Stimulated activated CD4-positive, alpha-beta T cell treated with anti-CD3 and anti-CD28 coated beads, TNF-alpha, amount 100 ng/mL, for 24 hours (primary cell): Measurements from ENCODE around the gene RNU11.
A peak's percentile ranks its signal among the peaks of the same experiment; 100 is the strongest.
"Not testable (repeated sequence)": the region's sequence is repeated elsewhere in the genome, so short reads cannot be mapped to it uniquely, and the experiment has no call there.

Experiments
- DNase-seq, 3 experiments: peaks; one replicate each; pipeline ENCODE4 v3.0.0-alpha.2; 2020; ENCODE audit warnings: low read depth in 3 of 3

The RNU11 gene

GRCh38 chr1:28663871-28664470 is 15.6 kb downstream of the RNU11 start:
- no peak for DNase-seq

- DNase-seq: no peak
Observed at GRCh38 chr1:28666806-28667205, 18.4 kb downstream of the RNU11 start.

DNA sequence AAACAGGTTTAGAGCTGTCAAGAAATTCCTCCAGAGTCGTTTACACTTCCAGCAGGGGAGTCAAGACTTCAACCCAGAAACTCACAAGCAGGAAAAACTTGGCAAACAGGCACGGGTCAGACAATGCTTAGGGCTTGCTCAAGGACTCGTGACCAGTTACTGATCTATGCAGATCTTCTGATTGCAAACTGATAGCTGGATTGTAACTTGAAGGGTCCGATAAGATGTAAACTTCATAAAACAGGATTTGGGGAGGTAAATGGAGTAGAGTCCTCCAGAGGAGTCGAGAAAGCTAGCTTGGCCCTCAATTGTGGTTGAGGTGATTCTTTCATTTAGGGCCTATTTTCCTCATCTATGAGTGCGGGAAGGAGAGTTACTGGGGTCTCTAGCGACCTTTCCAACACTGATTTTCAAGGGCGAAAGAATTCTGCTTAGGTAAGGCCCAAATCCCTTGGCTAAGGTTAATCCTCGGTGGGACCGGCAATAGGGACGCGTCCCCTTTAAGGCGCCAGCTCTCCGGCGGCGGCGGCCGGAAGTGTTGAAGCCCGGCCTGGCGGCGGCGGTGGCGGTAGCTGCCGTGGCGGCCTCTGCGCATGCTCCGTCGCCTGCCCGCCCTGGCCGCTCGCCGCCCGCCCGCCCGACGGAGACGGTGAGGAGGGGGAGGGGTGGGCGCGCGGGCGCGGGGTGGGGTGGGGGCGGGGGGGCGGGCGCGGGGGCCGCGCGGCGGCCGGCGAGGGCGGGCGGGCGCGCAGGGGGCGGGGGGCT is 20.0 kb downstream of the RNU11 start, which contains the start of gene GMEB1:
Gene GMEB1, plus strand, starts transcription at position 594 of the 765 bp plus-strand sequence. CDS start 14,829 bp downstream, outside the sequence.
- DNase-seq: peak; percentile 66 to 84 (median 76)

DNA sequence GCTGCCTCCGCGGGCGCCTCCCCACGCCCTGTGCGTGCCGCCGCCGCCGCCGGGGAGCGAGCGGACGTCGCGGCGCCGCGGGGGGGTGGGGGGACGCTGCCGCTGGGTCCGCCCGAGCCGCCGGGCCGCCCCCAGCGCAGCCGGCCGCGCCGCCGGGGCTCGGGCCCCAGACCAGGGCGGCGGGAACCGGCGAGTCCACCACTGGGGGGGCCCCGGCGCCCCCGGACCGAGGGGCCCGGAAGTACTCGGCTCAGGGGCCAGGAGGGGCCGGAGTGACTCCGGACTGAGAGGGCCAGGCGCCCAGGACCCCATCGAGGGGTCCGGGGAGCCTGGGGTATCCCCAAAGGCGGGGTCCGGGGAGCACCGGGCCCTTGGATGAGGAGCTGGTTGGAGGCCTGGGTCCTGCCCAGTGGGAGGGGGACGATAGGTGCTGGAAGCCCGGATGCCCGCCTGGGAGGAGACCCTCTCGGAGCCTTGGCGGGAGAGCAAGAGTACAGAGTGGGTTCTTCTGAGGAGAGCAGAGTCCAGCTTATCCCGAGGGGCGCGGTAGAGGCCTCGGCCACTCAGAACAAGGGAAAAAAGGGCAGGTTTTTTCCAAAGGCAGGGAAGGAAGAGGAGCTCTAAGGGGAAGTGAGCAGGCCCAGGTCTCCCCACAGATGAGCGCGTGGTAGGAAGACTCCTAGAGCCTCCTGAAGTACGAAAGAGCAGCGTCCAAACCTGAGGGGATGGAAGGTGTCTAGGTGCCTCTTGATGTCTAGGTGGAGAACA is 20.7 kb downstream of the RNU11 start:
- peak; percentile 19 to 34 (median 22) for DNase-seq

DNA sequence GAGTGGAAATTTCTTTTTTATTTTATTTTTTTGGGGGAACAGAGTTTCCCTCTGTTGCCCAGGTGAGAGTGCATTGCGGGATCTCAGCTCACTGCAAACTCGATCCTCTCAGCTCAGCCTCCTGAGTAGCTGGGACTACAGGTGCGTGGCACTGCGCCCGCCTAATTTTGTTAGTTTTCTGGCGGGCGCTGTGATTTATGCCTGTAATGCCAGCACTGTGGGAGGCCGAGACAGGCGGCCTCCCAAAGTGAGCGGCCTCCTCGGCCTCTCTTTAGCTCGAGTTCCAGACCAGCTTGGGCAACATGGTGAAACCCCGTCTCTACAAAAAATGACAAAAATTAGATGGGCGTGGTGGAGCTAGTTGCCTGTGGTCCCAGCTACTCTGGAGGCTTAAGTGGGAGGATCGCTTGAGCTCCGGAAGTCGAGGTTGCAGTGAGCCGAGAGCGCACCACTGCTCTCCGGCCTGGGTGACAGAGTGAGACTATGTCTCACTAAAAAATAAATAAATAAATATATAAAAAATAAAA is 22.9 kb downstream of the RNU11 start:
- no peak for DNase-seq

- not testable (repeated sequence) for DNase-seq
Observed at GRCh38 chr1:28672971-28673370, 24.6 kb downstream of the RNU11 start.

DNA sequence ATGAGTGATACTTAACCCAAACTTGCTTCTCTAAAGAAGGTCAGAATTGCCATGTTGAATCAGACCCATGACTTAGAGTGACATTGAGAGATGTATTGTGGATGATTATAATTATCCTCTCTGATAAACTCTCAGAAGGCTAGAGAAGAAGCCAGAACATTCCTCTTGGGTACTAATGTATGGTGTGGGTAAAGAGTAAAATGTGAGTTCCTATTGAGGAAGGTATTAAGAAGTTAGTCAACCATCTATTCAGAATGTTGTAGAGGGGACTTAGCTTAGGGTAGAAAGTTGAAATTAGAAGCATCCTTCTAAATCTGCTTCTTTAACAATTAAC is 27.5 kb downstream of the RNU11 start:
- no peak for DNase-seq

GRCh38 chr1:28680151-28680550 is 31.8 kb downstream of the RNU11 start:
- DNase-seq: no peak

DNA sequence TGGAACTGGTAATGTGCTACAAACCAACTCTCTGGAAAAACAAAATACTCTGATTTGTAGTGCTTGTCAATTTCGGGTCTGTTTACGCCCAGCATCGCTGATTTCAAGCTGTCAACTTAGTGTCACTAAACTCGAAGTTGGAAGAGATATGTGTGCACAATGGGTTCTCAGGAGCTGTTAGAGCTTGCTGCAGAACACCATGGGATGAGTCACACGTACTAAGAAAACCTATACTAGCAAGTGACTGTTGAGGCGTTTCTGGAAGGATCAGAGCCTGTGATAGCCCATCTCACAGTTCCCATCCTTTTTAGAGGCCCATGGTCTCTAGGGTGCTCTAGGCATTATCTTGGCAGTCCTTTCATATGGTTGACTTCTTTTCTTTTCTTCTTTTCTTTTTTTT is 34.4 kb downstream of the RNU11 start:
- no peak for DNase-seq

DNA sequence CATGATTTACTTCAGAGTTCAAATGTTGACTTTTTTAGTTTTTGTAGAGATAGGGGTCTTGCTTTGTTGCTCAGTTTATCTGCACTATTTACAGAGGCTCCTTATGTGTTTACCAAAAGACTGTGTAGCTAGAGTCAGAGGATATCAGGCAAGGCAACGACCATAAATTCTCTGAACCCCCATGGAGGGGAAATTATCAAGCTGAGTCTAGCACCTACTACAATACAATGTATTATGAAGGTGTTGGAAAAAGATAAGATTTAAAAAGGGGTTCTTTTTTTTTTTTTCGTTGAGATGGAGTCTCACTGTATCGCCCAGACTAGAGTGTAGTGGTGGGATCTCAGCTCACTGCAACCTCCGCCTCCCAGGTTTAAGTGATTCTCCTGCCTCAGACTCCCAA is 36.5 kb downstream of the RNU11 start:
- no peak for DNase-seq

- DNase-seq: not testable (repeated sequence)
Observed at GRCh38 chr1:28691627-28692026, 43.2 kb downstream of the RNU11 start.
